H1 (cell line): ENCODE measurements around the gene SASH3. TPM values are rescaled to one million over a fixed set of nuclear protein-coding genes. Genes with fewer than 3 reads are reported as not detected.

Experiments
- CTCF ChIA-PET: fragments of 300-600 bp; sonication (Branson Sonifier 250); formaldehyde crosslinking; loops from one replicate; lab custom pipeline; 2021; ENCODE audit not compliant: partially characterized antibody; lab: Charles Lee
- POLR2A ChIA-PET: fragments of 300-600 bp; sonication (Branson Sonifier 250); formaldehyde crosslinking; loops from one replicate; lab custom pipeline; 2021; ENCODE audit warnings: inconsistent platforms; ENCODE audit not compliant: partially characterized antibody; lab: Charles Lee
- DNase-seq, 2 experiments: peaks; one replicate each; pipeline versions ENCODE4 v3.0.0 to v3.0.0-alpha.2; 2010 to 2022; ENCODE audit warnings: low spot score in 2 of 2, low read depth in 1 of 2, mixed read lengths in 1 of 2
- FAIRE-seq: peaks from 2 replicates; lab custom pipeline; 2011; peaks lifted over from hg19 to GRCh38; lab: Jason Lieb, UNC
- H2AFZ ChIP-seq: 2 replicates; pipeline ENCODE4 v1.8.1; 2012; ENCODE audit warnings: low read length, inconsistent platforms
- H2AK5ac ChIP-seq: 2 replicates; pipeline ENCODE4 v1.6.1; 2013; ENCODE audit warnings: low read depth, low read length
- H2BK120ac ChIP-seq: replicated peaks from 2 replicates; pipeline ENCODE3; 2013; ENCODE audit warnings: low read depth, low read length, inconsistent platforms
- H2BK12ac ChIP-seq: 2 replicates; pipeline ENCODE4 v1.6.1; 2013; ENCODE audit warnings: low read depth, low read length
- H2BK15ac ChIP-seq: 2 replicates; pipeline ENCODE4 v1.6.1; 2013; ENCODE audit warnings: low read length
- H2BK20ac ChIP-seq: 2 replicates; pipeline ENCODE4 v1.6.1; 2013; ENCODE audit warnings: low read length
- H2BK5ac ChIP-seq: 2 replicates; pipeline ENCODE4 v1.6.1; 2013; ENCODE audit warnings: low read depth, low read length
- H3K14ac ChIP-seq: 2 replicates; pipeline ENCODE4 v1.6.1; 2013; ENCODE audit warnings: inconsistent platforms; ENCODE audit not compliant: insufficient read length
- H3K18ac ChIP-seq: 2 replicates; pipeline ENCODE4 v1.6.1; 2013; ENCODE audit warnings: low read length; ENCODE audit errors: extremely low read depth
- H3K23ac ChIP-seq: 2 replicates; pipeline ENCODE4 v1.6.1; 2013; ENCODE audit warnings: inconsistent platforms; ENCODE audit not compliant: insufficient read length
- H3K23me2 ChIP-seq: 2 replicates; pipeline ENCODE4 v1.6.1; 2013; ENCODE audit warnings: low read depth, low read length
- H3K27ac ChIP-seq: 2 replicates; pipeline ENCODE4 v1.6.1; 2011; ENCODE audit warnings: low read depth, low read length, inconsistent platforms
- H3K27me3 ChIP-seq, 4 experiments: replicated peaks in 1 of 4; 1 replicate in 1 of 4; 2 replicates in 3 of 4; pipeline versions ENCODE4 v1.6.1 to v1.8.1; 2011 to 2013; ENCODE audit warnings: low read length in 3 of 4, mild to moderate bottlenecking in 3 of 4, inconsistent platforms in 2 of 4, mixed read lengths in 2 of 4, moderate library complexity in 1 of 4; ENCODE audit not compliant: control insufficient read depth in 3 of 4, insufficient read depth in 3 of 4; ENCODE audit errors: extremely low read depth in 1 of 4
- H3K36me3 ChIP-seq, 4 experiments: 2 replicates each; pipeline versions ENCODE4 v1.6.1 to v1.8.1; 2011 to 2013; ENCODE audit warnings: mild to moderate bottlenecking in 4 of 4, low read length in 3 of 4, moderate library complexity in 2 of 4, control low read depth in 1 of 4, inconsistent platforms in 1 of 4; ENCODE audit not compliant: insufficient read depth in 4 of 4, control insufficient read depth in 2 of 4
- H3K4ac ChIP-seq: replicated peaks from 2 replicates; pipeline ENCODE3; 2013; ENCODE audit warnings: low read length, low read depth, mixed read lengths, inconsistent platforms; ENCODE audit not compliant: insufficient read length
- H3K4me1 ChIP-seq, 4 experiments: replicated peaks in 1 of 4; 1 replicate in 1 of 4; 2 replicates in 3 of 4; pipeline versions ENCODE4 v1.6.1 to v1.8.1; 2011 to 2013; ENCODE audit warnings: low read length in 3 of 4, inconsistent platforms in 2 of 4, mixed read lengths in 1 of 4; ENCODE audit not compliant: insufficient read depth in 4 of 4, control insufficient read depth in 3 of 4
- H3K4me2 ChIP-seq, 2 experiments: 2 replicates each; pipeline versions ENCODE4 v1.6.1 to v1.8.1; 2011 to 2013; ENCODE audit warnings: low read depth in 2 of 2, low read length in 2 of 2, control low read depth in 1 of 2, inconsistent platforms in 1 of 2, mild to moderate bottlenecking in 1 of 2; ENCODE audit not compliant: insufficient read depth in 1 of 2
- H3K4me3 ChIP-seq, 4 experiments: fragments of 200-600, 300-600 bp in 1 of 4; sonication (generic), shearing (Covaris generic), sonication (Bioruptor Twin) in 1 of 4; 2 replicates each; pipeline versions ENCODE4 v1.5.1 to v1.8.1; 2011 to 2016; ENCODE audit warnings: low read length in 4 of 4, low read depth in 3 of 4, control low read depth in 2 of 4, inconsistent platforms in 2 of 4, mild to moderate bottlenecking in 2 of 4, mixed read lengths in 1 of 4, moderate library complexity in 1 of 4; ENCODE audit not compliant: insufficient read depth in 2 of 4; ENCODE audit errors: extremely low read depth in 1 of 4
- H3K56ac ChIP-seq: replicated peaks from 2 replicates; pipeline ENCODE3; 2013; ENCODE audit warnings: low read depth, mild to moderate bottlenecking, mixed read lengths, low read length, inconsistent platforms; ENCODE audit not compliant: insufficient read length
- H3K79me1 ChIP-seq: 2 replicates; pipeline ENCODE4 v1.6.1; 2013; ENCODE audit warnings: low read depth, low read length, control low read depth
- H3K79me2 ChIP-seq, 2 experiments: 2 replicates each; pipeline versions ENCODE4 v1.6.1 to v1.8.1; 2012 to 2013; ENCODE audit warnings: low read length in 2 of 2, mild to moderate bottlenecking in 2 of 2, inconsistent platforms in 1 of 2; ENCODE audit not compliant: insufficient read depth in 2 of 2, control insufficient read depth in 1 of 2
- H3K9ac ChIP-seq, 4 experiments: replicated peaks in 1 of 4; 1 replicate in 1 of 4; 2 replicates in 3 of 4; pipeline versions ENCODE4 v1.6.1 to v1.8.1; 2011 to 2013; ENCODE audit warnings: low read depth in 3 of 4, low read length in 3 of 4, control low read depth in 2 of 4, mild to moderate bottlenecking in 2 of 4, moderate library complexity in 2 of 4, inconsistent platforms in 1 of 4; ENCODE audit errors: extremely low read depth in 1 of 4
- H3K9me3 ChIP-seq, 2 experiments: 2 replicates each; pipeline versions ENCODE4 v1.6.1 to v1.8.1; 2012 to 2013; ENCODE audit warnings: mild to moderate bottlenecking in 2 of 2, moderate library complexity in 2 of 2, control low read depth in 1 of 2, inconsistent platforms in 1 of 2, low read depth in 1 of 2, low read length in 1 of 2, mixed read lengths in 1 of 2; ENCODE audit not compliant: insufficient read depth in 2 of 2
- H4K20me1 ChIP-seq, 2 experiments: replicated peaks in 1 of 2; 2 replicates each; pipeline versions ENCODE3 to v1.8.1; 2011 to 2013; ENCODE audit warnings: inconsistent platforms in 2 of 2, low read length in 2 of 2, mild to moderate bottlenecking in 1 of 2; ENCODE audit not compliant: insufficient read depth in 2 of 2, control insufficient read depth in 1 of 2
- H4K5ac ChIP-seq: 2 replicates; pipeline ENCODE4 v1.6.1; 2013; ENCODE audit warnings: low read length, low read depth, mixed read lengths, inconsistent platforms; ENCODE audit not compliant: insufficient read length
- H4K8ac ChIP-seq: 2 replicates; pipeline ENCODE4 v1.8.0; 2013; ENCODE audit warnings: mild to moderate bottlenecking, moderate library complexity, low read length, inconsistent platforms; ENCODE audit not compliant: insufficient read depth; ENCODE audit errors: extremely low read depth
- H4K91ac ChIP-seq: replicated peaks from 2 replicates; pipeline ENCODE3; 2013; ENCODE audit warnings: low read length, mixed read lengths, inconsistent platforms; ENCODE audit not compliant: insufficient read length
- CEBPB ChIP-seq: IDR thresholded peaks from 2 replicates; pipeline ENCODE4 v1.6.1; 2012; ENCODE audit warnings: low read depth, low read length
- SIRT6 ChIP-seq: IDR thresholded peaks from one replicate; pipeline ENCODE4 v1.7.1; 2012; ENCODE audit warnings: low read length, inconsistent platforms
- WGBS, 2 experiments: shearing (Covaris generic) in 1 of 2; methylation state at CpG; one replicate each; pipeline versions ENCODE4 v1.1.6 to v1.1.7; 2013 to 2015; ENCODE audit warnings: low lambda C conversion rate in 2 of 2, mixed read lengths in 2 of 2, inconsistent platforms in 1 of 2, low coverage in 1 of 2, missing lambda C conversion rate in 1 of 2; ENCODE audit not compliant: insufficient replicate concordance in 2 of 2, insufficient coverage in 1 of 2, insufficient read length in 1 of 2; ENCODE audit errors: extremely low coverage in 1 of 2, missing lambda C conversion rate in 1 of 2; 5-methylcytosine and 5-hydroxymethylcytosine counted together
- polyA plus RNA-seq, 7 experiments: library from polyadenylated mRNA; depleted of rRNA in 3 of 7; stranded (reverse) in 5 of 7; unstranded in 2 of 7; fragments of >200 nt in 5 of 7; fragments of 200-250 nt in 2 of 7; gene quantifications; 1 replicate in 5 of 7; 2 replicates in 1 of 7; 4 replicates in 1 of 7; pipeline versions ENCODE4 v1.2.1 to v1.2.3, GENCODE V29; 2011 to 2013; ENCODE audit warnings: missing spikeins in 2 of 7, mixed read lengths in 2 of 7
- total RNA-seq: library from RNA; stranded (reverse); fragmentation: NEBNext Ultra II Directional; extraction: Animal tissue kit (Norgen Biotek cat#: 25700); gene quantifications from 2 replicates; pipeline ENCODE4 v1.2.1, GENCODE V29; 2021

SASH3 gene
- total and polyA plus RNA-seq, 2 of the 8 experiments (the other 6 are each of a cell fraction or from before 2014, with no cell fraction given), result not detected

DNA sequence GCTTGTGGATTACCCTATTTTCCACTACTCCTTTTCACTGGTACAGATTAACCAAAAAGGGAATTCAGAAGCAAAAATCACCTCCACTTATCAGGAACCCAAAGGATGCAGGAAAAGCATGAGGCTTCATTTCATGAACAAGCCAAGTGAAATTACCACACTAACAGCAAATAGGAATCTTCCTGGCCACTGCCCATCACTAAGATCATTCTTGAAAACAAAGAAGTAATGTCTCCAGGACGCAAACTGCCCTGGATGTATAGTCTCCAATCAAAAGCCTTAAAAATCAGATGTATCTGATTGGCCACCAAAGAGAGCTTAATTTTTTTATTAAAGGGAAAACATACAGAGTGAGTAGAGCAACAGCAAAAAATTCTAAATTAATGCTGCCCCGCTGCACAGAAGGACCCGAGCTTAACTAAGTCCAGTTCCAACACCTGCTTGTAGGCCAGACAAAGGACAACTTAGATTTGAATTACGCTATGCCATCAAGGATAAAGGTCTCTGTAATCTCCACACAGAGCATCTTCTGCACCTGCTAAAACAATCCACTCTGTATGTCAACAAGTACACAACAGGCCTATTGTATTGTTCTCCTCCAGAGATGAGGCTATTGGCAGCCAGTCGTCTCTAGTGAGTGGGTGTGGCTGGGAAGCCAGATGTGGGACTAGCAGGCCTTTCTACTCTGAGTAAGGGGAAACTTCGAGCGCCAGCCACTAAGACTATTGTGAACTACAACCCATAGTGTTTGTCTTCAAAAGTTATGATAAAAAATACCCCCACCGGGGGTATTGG is 51.5 kb downstream of the SASH3 start:
- Histone ChIP-seq H3K18ac (no peak overlapping the region), H3K4ac (no peak overlapping the region), H2BK5ac (no peak overlapping the region), H3K9ac (no peak overlapping the region), H3K56ac (no peak overlapping the region), H2BK20ac (no peak overlapping the region), H4K91ac (no peak overlapping the region), H3K9me3 (no peaks in the 10 kb centered on the region), H3K23me2 (no peaks in the 10 kb centered on the region), H3K4me1 (no peaks in the 10 kb centered on the region), H2AFZ (no peak overlapping the region), H2BK120ac (no peak overlapping the region), H3K14ac (no peak overlapping the region), H3K79me2 (peaks cover 0 to 7% of the 10 kb centered on the region in 2 experiments; a peak in 1 of 4 replicates), H3K79me1 (no peaks in the 10 kb centered on the region; the same call in 1 of the 2 replicates), H4K5ac (no peak overlapping the region), H3K36me3 (no peaks in the 10 kb centered on the region; a peak in 1 of 8 replicates), H3K23ac (no peak overlapping the region), H3K4me3 (no peak overlapping the region), H2BK12ac (no peak overlapping the region), H4K8ac (no peak overlapping the region), H3K27ac (no peak overlapping the region), H3K4me2 (no peak overlapping the region), H2AK5ac (no peak overlapping the region), H4K20me1 (no peaks in the 10 kb centered on the region), H3K27me3 (no peaks in the 10 kb centered on the region), H2BK15ac (no peak overlapping the region)
- CTCF ChIA-PET, result no interaction called here
- whole genome bisulfite sequencing, 2 experiments, result 92% methylated on average over 8 of the region's 8 CpGs; no CpG with 5 or more reads in 1 of the 2 experiments
- POLR2A ChIA-PET, result no interaction called here
- no peak for FAIRE-seq
- no peak for DNase-seq
- TF ChIP-seq CEBPB (no peak), SIRT6 (no peak)
